NCI-H1694 (cell line): ENCODE results near the gene LRFN2.

Experiments
- DNase-seq: peaks from one replicate; lab custom pipeline; 2025; lab: John Stamatoyannopoulos, UW

The LRFN2 gene

DNA sequence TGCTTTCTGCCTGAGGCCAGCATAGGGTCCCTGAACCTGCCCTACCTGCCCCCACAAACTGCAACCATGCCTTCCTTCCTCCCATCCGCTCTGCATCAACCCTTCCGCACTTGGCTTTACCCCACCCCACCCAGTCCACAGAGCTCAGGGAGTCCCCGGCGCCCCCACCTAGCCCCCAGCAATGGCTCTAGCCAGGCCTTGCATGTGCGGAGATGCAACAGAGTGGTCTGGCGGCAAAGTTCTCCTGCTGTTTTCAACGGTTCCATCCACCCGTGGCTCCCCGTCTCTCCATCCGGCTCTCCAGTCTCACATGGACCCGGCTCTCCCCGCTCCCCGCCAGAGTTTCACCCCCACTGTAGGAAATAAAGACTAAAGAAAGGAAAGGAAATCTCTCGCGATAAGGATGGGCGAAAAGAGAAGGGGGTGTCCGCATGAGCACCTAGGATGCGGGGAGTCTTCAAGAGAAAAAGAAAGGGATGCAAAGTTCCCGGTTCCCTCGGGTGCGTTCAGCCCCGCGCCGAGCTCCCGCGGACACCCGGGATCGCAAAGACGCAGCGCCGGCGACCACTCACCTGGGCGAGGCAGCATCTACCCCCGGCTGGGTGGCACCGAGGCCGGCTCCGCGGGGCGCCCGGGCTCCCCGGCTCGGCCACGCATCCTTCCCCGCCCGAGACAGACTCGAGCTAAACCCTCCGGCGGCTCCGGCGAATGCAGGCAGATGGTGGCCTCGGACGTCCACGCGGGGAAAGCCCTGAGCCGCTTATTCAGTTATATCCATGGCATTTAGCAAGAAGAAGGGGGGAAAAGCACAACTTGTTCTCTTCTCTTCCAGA, 579 bp downstream of the LRFN2 start:
- no peak for DNase-seq

DNA sequence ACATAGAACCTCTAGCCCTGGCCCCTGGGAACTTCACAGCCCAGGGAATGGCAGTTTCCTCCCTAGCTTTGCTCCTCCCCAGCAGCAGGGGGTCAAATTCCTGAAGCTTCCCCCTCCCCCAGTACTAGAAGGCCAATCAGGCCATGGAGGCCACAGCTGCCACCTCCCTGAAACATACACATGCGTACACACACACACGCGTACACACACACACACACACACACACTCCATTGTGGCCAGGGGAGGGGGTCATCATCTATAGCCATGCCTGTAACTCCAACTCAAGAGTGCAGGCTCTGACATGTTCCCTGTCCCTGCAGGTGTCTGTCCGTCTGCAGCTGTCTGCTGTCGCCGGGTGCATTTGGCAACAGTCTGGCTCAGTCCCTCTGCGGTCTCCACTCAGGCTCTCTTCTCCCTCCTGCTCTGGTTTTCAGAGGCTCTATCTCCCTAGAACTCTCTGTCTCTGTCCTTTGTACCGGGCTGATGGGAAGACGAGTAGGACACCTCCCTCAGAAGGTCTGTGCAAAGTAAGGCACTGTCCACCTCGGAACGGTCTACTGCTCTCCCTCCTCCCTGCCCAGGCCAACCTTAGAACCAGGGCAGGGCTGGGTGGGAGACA, 1.4 kb downstream of the LRFN2 start:
- peak; percentile 37 for DNase-seq

DNA sequence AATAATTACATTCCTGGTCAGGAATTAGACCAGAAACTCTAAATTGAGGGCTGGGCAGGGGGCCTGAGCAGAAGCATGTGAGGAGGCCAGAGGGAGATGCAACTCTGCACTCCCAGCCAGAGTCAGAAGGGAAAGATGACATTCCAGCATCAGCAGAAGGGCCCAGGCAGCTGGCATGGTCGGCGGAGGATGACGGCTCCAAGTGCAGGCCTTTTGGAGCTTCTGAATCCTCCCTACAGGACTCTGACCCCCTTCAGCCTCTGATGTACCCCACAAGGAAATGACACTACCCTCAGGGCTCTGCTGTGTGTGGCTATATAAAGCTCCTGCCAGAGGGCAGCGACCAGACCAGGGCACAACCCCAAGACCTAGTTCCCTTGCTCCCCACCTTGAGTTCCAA, 1.9 kb downstream of the LRFN2 start:
- DNase-seq, result peak; percentile 23

DNA sequence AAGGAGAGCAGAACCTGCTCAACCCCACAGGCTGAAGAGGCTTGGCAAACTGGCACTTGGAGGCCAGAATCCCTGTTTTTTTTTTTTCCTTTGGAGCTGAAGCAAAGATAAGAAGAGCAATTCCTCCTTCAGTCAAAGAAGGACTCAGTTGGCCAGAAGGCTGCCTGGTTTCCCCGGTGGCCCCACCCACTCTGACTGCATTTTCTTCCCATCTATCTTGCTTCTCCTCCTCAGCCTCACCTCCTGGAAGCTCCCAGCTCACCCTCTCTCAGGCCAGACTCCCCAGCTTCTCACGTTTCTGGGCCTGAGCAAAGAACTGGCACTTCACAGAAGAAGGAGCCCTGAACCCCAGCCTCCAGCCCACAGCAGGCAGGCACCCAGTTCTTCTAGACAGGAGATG, 2.4 kb downstream of the LRFN2 start:
- no peak for DNase-seq

DNA sequence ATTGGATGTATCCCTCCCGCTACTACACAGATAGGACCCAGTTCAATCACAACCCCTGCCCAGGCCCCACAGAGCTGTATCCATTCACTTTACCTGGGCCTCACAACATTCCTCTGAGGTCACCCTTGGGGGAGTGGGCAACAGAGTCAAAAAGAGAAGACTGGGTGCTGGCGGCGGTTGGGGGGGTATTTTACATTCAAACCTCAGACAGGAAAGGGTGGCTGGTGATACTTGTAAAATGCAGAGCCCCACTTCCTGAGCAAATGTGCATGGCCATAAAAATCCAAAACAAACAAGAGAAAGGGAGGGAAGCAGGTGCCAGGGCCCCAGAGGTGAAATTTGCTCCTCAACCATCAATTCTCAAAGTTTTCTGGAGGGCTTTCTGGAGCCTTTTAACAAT, 3.5 kb downstream of the LRFN2 start:
- DNase-seq, result no peak

DNA sequence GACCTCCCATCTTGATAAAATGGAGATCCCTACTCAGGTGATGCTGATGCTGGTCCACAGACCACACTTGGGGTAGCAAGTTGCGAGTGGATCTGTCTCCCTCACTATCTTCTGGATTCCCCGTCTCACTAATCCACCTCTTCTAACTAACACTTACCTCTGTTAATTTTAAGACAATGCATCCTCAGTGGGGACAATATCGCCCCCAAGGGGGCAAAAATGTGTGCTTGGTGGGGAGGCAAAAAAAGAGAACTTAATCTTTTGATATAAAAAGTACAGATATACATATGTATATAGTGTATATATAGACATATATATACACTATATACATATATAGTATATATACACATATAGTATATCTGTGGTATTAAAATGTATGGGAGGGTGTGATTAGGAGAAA, 4.3 kb downstream of the LRFN2 start:
- DNase-seq, result peak; percentile 6

DNA sequence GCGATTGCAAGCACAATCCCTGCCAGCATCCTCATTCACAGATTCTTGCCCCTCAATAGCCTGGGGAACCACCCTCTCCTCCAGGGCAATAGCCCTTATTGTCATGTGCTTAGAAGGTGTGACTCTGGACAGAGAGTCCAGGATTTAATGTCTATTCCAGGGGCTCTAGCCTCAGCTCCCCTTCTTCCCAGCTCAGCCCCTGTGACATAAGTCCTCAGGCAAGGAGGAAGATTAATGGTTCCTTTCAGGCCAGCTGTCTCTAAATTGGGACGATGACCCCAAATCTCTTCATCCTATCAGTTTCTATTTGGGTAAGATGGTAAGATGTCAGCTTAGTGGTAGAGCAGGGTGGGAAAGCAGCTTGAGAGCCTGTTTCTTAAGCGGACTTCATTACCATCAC, 8.1 kb downstream of the LRFN2 start:
- no peak for DNase-seq

DNA sequence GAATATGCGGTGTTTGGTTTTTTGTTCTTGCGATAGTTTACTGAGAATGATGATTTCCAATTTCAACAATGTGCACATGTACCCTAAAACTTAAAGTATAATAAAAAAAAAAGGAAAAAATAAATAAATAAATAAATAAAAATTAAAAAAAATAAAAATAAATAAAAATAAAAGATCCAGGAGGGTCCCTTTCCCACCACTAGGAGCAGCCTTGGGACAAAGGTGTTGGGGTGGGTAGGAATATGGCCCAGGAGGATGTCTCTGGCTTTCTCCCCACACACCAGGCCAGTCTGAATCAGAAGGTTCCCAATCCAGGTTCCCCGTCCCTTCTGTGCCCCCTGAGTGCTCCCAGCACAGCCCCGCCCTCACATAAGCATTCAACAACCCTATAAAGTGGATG, 9.5 kb downstream of the LRFN2 start:
- DNase-seq, result no peak

DNA sequence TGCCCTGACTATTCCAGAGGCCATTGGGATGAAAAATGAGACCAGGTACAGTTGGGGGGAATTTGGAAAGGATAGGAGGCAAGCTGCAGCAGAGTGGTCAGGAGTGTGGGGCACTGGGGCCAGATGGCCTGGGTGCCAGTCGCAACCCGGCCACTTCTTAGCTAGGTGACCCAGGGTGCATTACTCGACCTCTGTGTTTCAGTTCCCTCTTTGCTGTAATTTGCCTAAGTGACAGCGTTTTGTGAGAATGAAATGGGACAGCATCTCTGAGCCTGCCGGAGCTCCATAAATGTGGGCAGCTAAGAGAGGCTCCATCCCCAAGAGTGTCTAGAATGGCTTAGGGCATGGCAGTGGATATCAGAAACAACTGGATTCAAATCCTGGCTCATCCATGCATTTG, 13.9 kb downstream of the LRFN2 start:
- no peak for DNase-seq

DNA sequence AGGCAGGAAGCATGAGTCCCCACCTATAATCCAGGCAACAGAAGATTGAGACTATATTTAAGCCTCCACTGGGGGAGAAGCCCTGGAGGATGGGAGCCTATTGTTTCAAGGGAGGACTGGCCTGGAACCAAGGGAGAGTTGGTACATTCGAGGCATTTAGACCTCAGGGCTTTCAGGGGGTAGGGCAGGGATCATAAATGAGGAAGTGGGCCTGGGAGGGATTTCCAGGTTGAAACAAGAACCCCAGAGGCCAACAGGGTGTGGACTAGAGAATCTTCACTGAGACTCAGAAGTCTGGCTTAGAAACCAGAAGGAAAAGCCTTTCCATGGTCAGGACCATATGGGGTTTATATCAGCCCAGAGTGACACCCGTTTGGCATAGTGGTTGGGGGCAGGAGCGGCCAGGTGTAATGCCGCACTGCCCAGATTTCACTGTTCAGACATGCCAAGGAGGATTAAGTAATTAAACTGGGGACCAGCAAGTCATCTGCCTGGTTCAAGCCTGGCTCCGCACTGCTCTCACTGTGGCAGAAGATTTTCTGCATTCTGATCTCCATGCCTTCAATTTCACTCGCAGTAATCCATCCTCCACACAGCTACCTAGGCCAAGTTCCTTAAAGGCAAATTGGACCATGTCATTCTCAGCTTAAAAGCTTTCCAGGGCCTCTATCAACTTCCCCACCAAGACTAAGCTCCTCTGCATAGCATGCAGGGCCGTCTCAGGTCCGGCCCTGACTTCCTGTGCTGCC, 17.8 kb downstream of the LRFN2 start:
- no peak for DNase-seq

DNA sequence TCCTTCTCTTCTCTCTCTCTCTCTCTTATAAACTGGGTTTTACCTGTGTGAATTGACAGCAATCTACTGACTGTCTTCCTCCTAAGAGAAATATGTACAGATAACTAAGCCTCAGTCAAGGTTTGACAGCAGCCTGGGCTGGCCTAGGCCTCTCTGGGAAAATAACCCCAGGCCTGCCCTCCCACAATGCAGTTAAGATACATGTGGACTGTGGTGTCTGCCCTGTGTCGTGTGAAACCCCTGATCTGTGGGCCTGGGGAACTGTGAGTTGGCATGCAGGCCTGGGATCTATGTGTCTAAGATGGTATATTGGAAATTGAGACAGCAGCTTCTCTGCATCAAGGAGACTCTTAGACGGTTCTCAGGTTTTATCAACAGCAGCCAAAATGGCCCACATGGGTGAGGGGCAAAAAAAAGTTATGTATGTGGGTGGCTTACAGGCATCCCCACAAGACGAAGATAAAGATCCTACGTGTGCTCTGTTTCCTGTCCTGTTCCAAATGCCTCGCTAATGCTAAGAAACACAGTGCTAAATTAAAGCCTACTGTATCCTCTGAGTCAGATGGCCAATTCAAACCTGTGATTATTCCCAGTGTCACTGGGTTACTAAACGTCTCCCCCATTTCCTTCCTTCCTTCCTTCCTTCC, 19.0 kb downstream of the LRFN2 start:
- DNase-seq, result no peak

DNA sequence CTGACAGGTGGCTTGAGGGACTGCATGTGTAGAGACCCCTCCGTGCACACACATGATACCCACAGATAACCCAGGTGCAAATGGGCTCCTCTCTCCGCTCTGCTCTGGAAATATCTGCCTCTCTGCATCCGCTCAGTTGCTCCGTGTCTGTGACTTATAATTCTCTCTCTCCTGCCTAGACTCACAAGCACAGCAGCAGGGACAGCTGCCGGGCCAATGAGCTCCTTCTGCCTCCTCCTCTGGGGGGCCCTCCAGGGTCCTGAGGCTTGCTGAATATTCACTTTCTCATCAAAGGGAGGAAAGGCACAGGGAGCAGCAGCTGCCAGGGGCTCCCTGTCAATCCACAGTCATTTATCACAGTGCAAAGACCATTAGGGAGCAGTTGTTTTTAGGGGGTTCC, 24.1 kb downstream of the LRFN2 start:
- no peak for DNase-seq

DNA sequence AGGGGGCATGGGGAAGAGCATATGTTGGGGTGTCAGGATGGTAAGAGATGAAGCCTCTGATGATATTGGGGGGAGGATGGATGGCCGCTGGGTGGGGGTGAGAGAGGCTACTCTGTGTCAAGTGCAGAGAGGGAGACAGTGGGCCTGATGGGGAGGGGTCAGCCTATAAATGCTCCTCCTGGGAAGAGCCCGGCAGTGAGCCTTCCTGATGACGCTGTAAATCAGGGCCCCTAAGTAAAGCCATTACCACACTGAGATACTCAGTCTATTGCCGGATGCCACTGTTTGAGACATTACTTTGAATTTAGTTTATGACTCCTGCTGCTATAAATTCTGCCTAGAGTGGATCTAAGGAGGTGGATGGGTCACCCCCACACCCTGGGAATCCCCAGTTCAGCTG, 28.1 kb downstream of the LRFN2 start:
- DNase-seq, result no peak

DNA sequence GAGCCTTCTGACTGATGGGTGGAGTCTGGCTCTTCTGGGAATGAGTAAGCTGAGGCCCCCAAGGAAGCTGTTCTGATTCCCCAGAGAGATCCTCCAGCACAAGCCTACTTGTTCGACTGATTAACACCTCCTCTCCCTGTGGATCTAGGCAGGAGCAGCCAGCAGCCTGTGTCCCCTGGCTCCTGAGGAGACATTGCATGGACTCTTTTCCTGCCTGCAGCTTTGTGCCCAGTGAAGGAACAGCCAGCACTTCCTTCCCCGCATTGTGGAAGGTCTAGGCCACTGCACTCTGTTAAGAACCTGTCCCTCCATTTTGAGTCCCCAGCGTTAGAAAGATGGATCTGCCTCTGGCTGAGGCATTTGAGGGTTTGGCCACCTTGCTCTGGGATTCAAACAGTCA, 29.1 kb downstream of the LRFN2 start:
- DNase-seq, result no peak

DNA sequence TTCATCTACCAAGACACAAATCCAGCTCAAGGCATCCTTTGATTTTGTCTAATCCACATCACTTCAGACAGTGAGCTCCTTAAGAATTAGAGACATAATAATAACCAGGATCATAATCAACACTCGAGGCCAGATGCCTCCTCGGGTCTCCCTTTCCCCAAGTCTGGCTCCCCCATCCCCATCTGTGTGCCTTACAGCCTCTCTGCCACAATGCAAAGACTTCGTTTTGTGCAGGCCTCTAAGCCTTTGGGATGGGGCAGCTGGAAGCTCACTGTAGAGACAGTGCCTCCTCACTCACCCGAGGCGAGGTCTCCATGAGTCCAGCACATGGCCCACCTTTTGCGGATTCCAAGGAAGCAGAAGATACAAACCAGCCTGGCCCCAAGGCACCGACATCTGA, 30.3 kb downstream of the LRFN2 start:
- DNase-seq, result no peak

DNA sequence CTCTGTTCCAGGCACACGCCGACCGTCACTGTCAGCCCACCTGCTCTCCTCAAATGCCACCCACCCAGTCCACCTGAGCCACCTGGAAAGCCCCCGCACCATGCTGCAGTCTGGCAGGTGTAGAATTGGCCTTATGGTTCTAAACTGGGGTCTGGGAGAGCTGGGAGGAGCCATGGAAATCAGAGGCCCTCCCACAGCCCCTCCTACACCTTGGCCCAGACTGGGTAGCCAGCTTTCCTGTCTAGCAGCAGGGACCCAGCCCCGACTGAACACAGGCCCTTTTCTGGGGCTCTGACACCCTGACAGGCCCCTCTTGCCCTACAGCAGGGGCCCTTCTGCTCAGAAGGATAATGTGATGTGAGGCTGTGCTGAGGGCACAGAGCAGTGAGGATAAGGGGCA, 31.1 kb downstream of the LRFN2 start:
- no peak for DNase-seq

DNA sequence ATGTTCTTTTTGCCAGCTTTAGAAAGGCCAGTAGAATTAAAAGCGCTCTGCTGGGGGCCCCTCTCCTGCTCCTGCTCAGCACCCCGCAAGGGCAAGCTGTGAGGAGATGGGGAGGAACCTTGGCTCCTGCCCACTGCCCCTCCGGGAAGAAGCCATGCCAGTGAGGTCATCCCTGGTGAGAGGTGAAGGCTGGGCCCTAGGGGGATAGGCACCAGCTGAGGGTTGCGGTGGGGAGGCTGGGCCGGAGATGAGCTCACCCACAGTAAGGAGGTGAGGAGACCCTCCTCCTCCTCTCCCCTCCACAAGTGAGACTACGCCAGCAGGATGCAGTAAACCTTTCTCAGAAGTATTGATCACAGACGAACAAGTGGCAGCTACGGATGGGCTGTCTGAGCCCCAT, 32.1 kb downstream of the LRFN2 start:
- no peak for DNase-seq

DNA sequence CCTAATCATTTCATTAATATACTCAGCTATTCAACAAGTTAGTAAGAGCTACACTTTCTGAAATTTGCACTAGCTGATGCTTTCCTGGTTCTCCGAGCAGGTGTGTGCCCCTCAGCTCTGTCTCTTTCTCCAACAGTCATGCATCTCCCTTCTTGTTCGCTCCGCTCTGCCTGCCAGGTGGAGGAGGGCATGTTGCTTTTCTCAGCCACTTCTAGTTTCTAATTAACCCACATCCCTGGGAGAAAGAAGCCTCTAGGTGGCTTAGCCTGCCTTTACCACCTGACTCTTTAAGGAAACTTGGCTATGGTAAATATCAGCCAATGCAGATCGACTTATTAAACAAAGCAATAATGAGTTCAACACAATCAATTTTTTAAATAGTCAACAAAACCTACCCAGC, 34.2 kb downstream of the LRFN2 start:
- DNase-seq, result no peak

DNA sequence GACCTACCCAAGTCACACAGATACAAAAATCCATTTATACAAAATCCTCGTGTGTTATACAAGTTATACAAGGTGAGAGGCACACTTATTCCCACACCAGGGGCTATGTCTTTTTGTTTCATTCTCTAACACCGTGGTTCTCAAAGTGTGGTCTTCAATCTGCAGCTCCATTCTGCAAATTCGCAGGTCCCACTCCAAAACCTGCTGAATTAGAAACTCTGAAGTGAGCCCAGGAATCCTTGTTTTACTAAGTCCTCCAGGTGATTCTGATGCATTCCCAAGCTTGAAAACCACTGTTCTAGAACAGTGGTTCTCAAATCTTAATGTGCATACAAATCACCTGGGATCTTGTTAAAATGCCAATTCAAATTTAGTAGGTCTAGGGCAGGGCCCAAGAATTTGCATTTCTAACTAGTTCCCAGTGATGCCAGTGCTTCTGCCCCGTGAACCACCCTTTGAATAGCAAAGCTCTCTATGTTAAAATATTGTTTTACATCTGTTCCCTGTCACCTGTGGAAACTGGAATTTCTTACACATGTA, 35.1 kb downstream of the LRFN2 start:
- no peak for DNase-seq

DNA sequence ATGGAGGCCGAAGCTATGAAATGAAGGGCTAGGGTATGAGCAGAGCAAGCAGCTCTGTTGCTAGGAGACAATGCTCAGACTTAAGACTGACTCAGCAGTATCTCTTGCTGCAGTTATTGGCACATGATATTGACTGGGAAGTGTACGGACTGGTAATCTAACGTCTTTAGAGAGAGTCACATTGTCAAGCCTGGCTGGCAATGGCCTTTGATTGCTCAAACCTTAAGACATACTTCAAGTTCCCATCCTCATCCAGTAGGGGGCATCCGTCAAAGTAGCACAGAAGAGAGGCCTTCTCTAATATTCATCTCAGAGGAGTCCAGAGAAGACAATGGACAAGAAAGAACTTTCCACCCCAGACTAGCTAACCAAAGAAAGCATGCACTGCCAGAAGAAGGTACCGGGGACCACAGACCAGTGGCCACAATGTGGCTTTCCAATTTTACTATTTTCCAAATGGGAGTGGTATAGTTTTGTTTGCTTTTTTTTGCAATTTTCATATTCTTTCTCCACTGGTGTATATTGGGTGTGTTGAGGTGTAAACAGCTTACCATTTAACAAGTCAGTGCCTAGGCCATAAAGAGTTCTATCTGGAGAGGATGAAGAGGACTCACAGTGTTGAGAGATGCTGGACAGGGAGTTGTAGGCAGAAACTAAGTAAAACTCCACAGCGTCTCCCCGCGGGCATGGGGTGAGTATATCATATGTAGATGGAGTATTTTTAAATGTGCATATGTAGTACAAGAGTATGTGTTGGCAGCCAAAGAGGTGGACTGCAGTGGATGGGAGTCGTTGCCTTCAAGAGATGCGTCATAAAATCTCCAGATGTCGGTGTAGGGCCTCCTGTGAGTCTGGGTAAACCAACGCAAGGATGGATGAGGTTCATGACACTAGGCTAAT, 36.7 kb downstream of the LRFN2 start:
- no peak for DNase-seq

DNA sequence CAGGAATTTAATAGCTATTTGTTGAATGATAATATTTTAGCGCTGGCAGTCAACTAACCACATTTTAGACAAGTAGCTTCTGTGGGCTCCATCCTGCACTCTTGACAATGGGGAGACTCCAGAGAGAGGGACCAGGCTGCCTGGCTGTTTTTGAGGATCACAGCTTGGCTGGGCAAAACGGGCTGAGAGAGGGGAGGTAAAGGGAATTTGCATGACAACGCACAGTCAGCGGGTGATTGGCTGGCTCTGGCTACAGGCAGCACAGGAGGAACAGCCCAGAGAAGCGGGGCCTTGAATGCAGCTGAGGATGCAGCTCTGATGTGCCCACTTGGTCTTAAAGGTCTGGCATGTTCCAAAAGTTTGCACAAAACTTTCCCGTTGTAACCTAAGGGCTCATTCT, 41.2 kb downstream of the LRFN2 start:
- DNase-seq, result no peak
